ENCODE data around the gene OR8J1.
A peak's percentile ranks its signal among the peaks of the same experiment; 100 is the strongest.
"Not testable (repeated sequence)": the region's sequence is repeated elsewhere in the genome, so short reads cannot be mapped to it uniquely, and the experiment has no call there.

The OR8J1 gene

DNA sequence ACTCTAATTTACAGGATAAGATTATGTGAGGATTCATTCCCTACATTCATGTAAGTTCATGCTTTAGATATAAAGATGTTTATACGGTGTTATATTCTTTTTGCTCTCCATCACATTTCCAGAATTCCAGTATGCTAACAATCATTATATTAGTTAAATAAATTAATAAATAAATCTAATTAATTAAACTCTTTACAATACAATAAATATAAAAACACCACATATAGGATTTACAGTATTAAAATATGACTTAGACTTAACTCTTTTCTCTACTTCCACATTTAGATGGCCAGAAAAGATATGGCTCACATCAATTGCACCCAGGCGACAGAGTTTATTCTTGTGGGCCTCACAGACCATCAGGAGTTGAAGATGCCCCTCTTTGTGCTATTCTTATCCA, 21.2 kb downstream of the OR8J1 start, which contains the start of gene OR8U1:
Gene OR8U1, plus strand, starts transcription at position 301 of the 400 bp plus-strand sequence. Its CDS starts 0 bp downstream, at position 301.
- no peak for TF ChIP-seq CTCF (IDR thresholded peaks at IDR 0.05)
- no peak for TF ChIP-seq ZFX (IDR thresholded peaks at IDR 0.05; ENCODE audit: borderline replicate concordance)
- no peak within 1 kb of the TSS for H3K27ac ChIP-seq

DNA sequence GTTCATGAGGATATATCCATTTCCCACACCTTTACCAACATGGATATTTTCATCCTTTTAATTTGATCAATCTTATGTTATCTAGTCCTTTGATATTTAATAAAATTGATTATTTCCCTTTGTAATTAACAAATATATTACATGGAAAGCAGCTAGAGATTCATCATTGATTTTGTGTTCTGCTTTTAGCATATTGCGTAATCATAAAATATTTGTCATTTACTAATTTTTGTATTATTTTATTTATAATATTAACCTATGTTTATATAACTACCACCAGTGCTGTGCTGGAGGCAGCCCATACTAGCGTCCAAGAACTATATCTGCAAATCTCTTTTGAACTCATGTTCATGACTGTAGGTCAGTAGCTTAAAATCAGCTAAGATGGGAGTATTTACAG, 26.0 kb downstream of the OR8J1 start:
- no peak overlapping the region for H3K27ac ChIP-seq
- TF ChIP-seq ZFX (IDR thresholded peaks at IDR 0.05; ENCODE audit: borderline replicate concordance) (no peak), CTCF (IDR thresholded peaks at IDR 0.05) (no peak)

- no peak for TF ChIP-seq ZFX (IDR thresholded peaks at IDR 0.05; ENCODE audit: borderline replicate concordance)
- TF ChIP-seq CTCF (IDR thresholded peaks at IDR 0.05) = no peak
- no peak overlapping the region for H3K27ac ChIP-seq
These were observed 40.3 kb downstream of the OR8J1 start for GRCh38 chr11:56394381-56394780.

DNA sequence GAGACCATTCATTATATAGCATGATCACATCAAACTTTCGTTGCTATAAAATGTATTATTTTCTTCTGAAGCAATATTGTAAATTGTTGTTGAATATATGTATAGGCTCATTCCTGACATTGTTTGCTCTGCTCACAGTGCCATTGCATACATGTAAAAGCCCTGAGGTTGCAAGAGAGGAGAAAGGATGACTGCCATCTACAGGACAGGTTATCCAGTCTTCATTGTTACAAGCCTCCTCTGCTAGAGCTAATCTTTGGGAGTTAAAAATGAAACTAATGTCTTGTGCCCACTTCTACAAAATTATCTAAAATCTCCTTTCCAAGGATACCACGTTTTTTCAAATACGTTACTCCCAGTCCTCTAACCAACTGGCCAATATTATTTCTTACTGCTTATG, 42.0 kb downstream of the OR8J1 start:
- no peak overlapping the region for H3K27ac ChIP-seq
- TF ChIP-seq ZFX (IDR thresholded peaks at IDR 0.05; ENCODE audit: borderline replicate concordance) = no peak
- peak; percentile 63 for TF ChIP-seq CTCF (IDR thresholded peaks at IDR 0.05)

DNA sequence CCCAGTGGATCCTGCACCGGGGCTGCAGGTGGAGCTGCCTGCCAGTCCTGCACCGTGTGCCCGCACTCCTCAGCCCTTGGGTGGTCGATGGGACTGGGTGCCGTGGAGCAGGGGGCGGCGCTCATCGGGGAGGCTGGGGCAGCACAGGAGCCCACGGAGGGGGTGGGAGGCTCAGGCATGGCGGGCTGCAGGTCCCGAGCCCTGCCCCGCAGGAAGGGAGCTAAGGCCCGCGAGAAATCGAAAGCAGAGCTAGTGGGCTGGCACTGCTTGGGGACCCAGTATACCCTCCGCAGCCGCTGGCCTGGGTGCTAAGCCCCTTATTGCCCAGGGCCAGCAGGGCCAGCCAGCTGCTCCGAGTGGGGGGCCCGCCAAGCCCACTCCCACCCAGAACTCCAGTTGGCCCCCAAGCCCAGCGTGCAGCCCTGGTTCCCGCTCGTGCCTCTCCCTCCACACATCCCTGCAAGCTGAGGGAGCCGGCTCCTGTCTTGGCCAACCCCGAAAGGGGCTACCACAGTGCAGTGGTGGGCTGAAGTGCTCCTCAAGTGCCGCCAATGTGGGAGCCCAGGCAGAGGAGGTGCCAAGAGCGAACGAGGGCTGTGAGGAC, 47.9 kb downstream of the OR8J1 start:
- H3K27ac ChIP-seq = not testable (repeated sequence)

GRCh38 chr11:56404393-56404792, 50.3 kb downstream of the OR8J1 start:
- no peak overlapping the region for H3K27ac ChIP-seq
- no peak for TF ChIP-seq ZFX (IDR thresholded peaks at IDR 0.05; ENCODE audit: borderline replicate concordance)
- TF ChIP-seq CTCF (IDR thresholded peaks at IDR 0.05) = no peak

- no peak for TF ChIP-seq ZFX (IDR thresholded peaks at IDR 0.05; ENCODE audit: borderline replicate concordance)
- TF ChIP-seq CTCF (IDR thresholded peaks at IDR 0.05) = no peak
- H3K27ac ChIP-seq = no peak overlapping the region
These were observed 56.7 kb downstream of the OR8J1 start for GRCh38 chr11:56410801-56411200.

Data from 22Rv1 (cell line).